Measurements from ENCODE around the gene UBXN11. TPM values are rescaled to one million over a fixed set of nuclear protein-coding genes. Genes with fewer than 3 reads are reported as not detected.

UBXN11 gene
- total and polyA plus RNA-seq, 3 donors from 2014 or later, result 39.7 to 65.9 (median 51.7) TPM

- Histone ChIP-seq H3K36me3 (ENCODE audit: low read depth, missing control alignments) (no peaks in the 10 kb centered on the region), H3K4me1 (no peaks in the 10 kb centered on the region), H3K4me3 (no peak overlapping the region), H3K27ac (no peak overlapping the region), H3K9me3 (no peaks in the 10 kb centered on the region), H3K27me3 (no peaks in the 10 kb centered on the region)
- intact Hi-C loops (cut with DNase I; ENCODE audit: low total_unique reads), result no loop called here
- WGBS, 2 donors, result 65 to 90% methylated on average over 5 to 21 of the region's 21 CpGs
- DNase-seq, result no peak
- TF ChIP-seq CTCF (IDR thresholded peaks at IDR 0.05) (no peak), POLR2A (IDR thresholded peaks at IDR 0.05) (no peak)
Observed at GRCh38 chr1:26289158-26290059, 17.0 kb downstream of the UBXN11 start.

- H3K4me3 ChIP-seq, result no peak overlapping the region
- DNase-seq, result no peak
- no peaks in the 10 kb centered on the region for H3K4me1 ChIP-seq
- TF ChIP-seq POLR2A (IDR thresholded peaks at IDR 0.05) (no peak), CTCF (IDR thresholded peaks at IDR 0.05) (no peak)
- 72 to 78% methylated on average over 4 to 5 of the region's 5 CpGs for WGBS, 2 donors
- H3K9me3 ChIP-seq, result no peaks in the 10 kb centered on the region
- H3K36me3 ChIP-seq (ENCODE audit: low read depth, missing control alignments), result no peaks in the 10 kb centered on the region
- intact Hi-C loops (cut with DNase I; ENCODE audit: low total_unique reads), result no loop called here
- no peak overlapping the region for H3K27ac ChIP-seq
- no peaks in the 10 kb centered on the region for H3K27me3 ChIP-seq
Observed at GRCh38 chr1:26288311-26288941, 18.0 kb downstream of the UBXN11 start.

- H3K4me3 ChIP-seq, result no peak overlapping the region
- intact Hi-C loops (cut with DNase I; ENCODE audit: low total_unique reads), result no loop called here
- H3K9me3 ChIP-seq, result no peaks in the 10 kb centered on the region
- no peaks in the 10 kb centered on the region for H3K27me3 ChIP-seq
- no peak for TF ChIP-seq CTCF (IDR thresholded peaks at IDR 0.05)
- no peak for TF ChIP-seq POLR2A (IDR thresholded peaks at IDR 0.05)
- H3K36me3 ChIP-seq (ENCODE audit: low read depth, missing control alignments), result no peaks in the 10 kb centered on the region
- H3K27ac ChIP-seq, result no peak overlapping the region
- peaks cover 6% of the 10 kb centered on the region for H3K4me1 ChIP-seq
- 90 to 93% methylated on average over 5 of the region's 5 CpGs for WGBS, 2 donors
- no peak for DNase-seq
Observed at GRCh38 chr1:26287811-26288210, 18.6 kb downstream of the UBXN11 start.

GRCh38 chr1:26287033-26287711, 19.3 kb downstream of the UBXN11 start:
- H3K27ac ChIP-seq, result no peak overlapping the region
- peaks cover 11% of the 10 kb centered on the region for H3K4me1 ChIP-seq
- H3K36me3 ChIP-seq (ENCODE audit: low read depth, missing control alignments), result no peaks in the 10 kb centered on the region
- H3K4me3 ChIP-seq, result no peak overlapping the region
- 70 to 75% methylated on average over 8 of the region's 8 CpGs for WGBS, 2 donors
- TF ChIP-seq CTCF (IDR thresholded peaks at IDR 0.05), result no peak
- TF ChIP-seq POLR2A (IDR thresholded peaks at IDR 0.05), result no peak
- no peaks in the 10 kb centered on the region for H3K27me3 ChIP-seq
- intact Hi-C loops (cut with DNase I; ENCODE audit: low total_unique reads), result no loop called here
- H3K9me3 ChIP-seq, result no peaks in the 10 kb centered on the region
- no peak for DNase-seq
